ENCODE data around the gene SBNO2.
A peak's percentile ranks its signal among the peaks of the same experiment; 100 is the strongest.
"Not testable (repeated sequence)": the region's sequence is repeated elsewhere in the genome, so short reads cannot be mapped to it uniquely, and the experiment has no call there.

The SBNO2 gene

GRCh38 chr19:1206150-1206863 lies 32.2 kb upstream of the SBNO2 start:
- Histone ChIP-seq H3K9me3 (ENCODE audit: control insufficient read depth, low read length) (no peaks in the 10 kb centered on the region), H3K4me1 (ENCODE audit: control insufficient read depth, insufficient read depth, low read length) (peaks cover 8% of the 10 kb centered on the region), H3K4me3 (ENCODE audit: insufficient read depth, low read depth, low read length) (peak overlapping the region; percentile 72), H3K27me3 (ENCODE audit: control insufficient read depth, insufficient read depth, low read length, poor library complexity, severe bottlenecking) (peaks cover 7% of the 10 kb centered on the region), H3K27ac (ENCODE audit: insufficient read depth, low read depth, low read length, poor library complexity, severe bottlenecking) (no peak overlapping the region), H3K36me3 (ENCODE audit: control insufficient read depth, insufficient read depth, low read length) (no peaks in the 10 kb centered on the region)
- WGBS, 2 experiments = 1% methylated on average over 78 of the region's 78 CpGs

GRCh38 chr19:1205114-1206099 lies 31.3 kb upstream of the SBNO2 start, which contains the start of gene STK11:
Gene STK11, plus strand, starts transcription at chr19:1205778. Its CDS starts 1,136 bp downstream, at chr19:1206914.
- Histone ChIP-seq H3K27me3 (ENCODE audit: control insufficient read depth, insufficient read depth, low read length, poor library complexity, severe bottlenecking) (peaks cover 7% of the 10 kb centered on the region), H3K4me3 (ENCODE audit: insufficient read depth, low read depth, low read length) (peak within 1 kb of the TSS; percentile 72), H3K4me1 (ENCODE audit: control insufficient read depth, insufficient read depth, low read length) (peaks cover 6% of the 10 kb centered on the region), H3K27ac (ENCODE audit: insufficient read depth, low read depth, low read length, poor library complexity, severe bottlenecking) (peak within 1 kb of the TSS; percentile 50), H3K9me3 (ENCODE audit: control insufficient read depth, low read length) (no peaks in the 10 kb centered on the region), H3K36me3 (ENCODE audit: control insufficient read depth, insufficient read depth, low read length) (no peaks in the 10 kb centered on the region)
- WGBS, 2 experiments = 3% methylated on average over 114 of the region's 114 CpGs

DNA sequence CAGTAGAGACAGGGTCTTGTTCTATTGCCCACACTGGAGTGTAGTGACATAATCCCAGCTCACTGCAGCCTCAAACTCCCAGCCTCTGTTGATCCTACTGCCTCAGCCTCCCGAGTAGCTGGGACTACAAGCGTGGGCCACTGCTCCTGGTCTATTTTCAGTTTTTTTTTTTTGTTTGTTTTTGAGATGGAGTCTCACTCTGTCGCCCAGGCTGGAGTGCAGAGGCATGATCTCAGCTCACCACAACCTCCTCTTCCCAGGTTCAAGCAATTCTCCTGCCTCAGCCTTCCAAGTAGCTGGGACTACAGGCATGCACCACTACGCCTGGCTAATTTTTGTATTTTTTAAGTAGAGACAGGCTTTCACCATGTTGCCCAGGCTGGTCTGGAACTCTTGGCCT lies 26.5 kb upstream of the SBNO2 start:
- not testable (repeated sequence) for H3K27ac ChIP-seq (ENCODE audit: insufficient read depth, low read depth, low read length, poor library complexity, severe bottlenecking); H3K27me3 ChIP-seq (ENCODE audit: control insufficient read depth, insufficient read depth, low read length, poor library complexity, severe bottlenecking); H3K9me3 ChIP-seq (ENCODE audit: control insufficient read depth, low read length); H3K4me3 ChIP-seq (ENCODE audit: insufficient read depth, low read depth, low read length); H3K4me1 ChIP-seq (ENCODE audit: control insufficient read depth, insufficient read depth, low read length); H3K36me3 ChIP-seq (ENCODE audit: control insufficient read depth, insufficient read depth, low read length)
- 87 to 90% methylated on average over 4 of the region's 4 CpGs for WGBS, 2 experiments

DNA sequence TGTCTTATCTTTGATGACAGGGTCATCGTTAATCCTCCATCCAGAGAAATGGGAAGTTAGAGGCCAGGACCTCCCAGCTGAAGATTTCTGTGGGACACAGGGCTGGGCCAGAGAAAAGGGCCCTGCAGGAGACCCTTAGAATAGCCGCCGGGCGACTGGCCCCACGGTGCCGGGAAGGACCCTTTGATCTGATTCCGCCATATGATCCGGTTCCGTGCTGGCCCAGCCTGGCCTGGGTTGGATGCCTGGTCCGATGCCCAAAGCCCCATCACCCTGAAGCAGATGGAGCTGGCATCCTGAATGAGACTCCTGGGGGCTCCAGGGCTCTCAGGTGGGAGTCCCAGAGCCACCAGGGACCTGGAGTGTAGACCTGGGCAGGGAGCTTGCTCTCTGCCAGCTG lies 25.5 kb upstream of the SBNO2 start:
- no peak overlapping the region for H3K4me3 ChIP-seq (ENCODE audit: insufficient read depth, low read depth, low read length)
- WGBS, 2 experiments = 84 to 86% methylated on average over 10 of the region's 10 CpGs
- no peaks in the 10 kb centered on the region for H3K27me3 ChIP-seq (ENCODE audit: control insufficient read depth, insufficient read depth, low read length, poor library complexity, severe bottlenecking)
- H3K36me3 ChIP-seq (ENCODE audit: control insufficient read depth, insufficient read depth, low read length) = no peaks in the 10 kb centered on the region
- no peaks in the 10 kb centered on the region for H3K9me3 ChIP-seq (ENCODE audit: control insufficient read depth, low read length)
- no peaks in the 10 kb centered on the region for H3K4me1 ChIP-seq (ENCODE audit: control insufficient read depth, insufficient read depth, low read length)
- H3K27ac ChIP-seq (ENCODE audit: insufficient read depth, low read depth, low read length, poor library complexity, severe bottlenecking) = no peak overlapping the region

DNA sequence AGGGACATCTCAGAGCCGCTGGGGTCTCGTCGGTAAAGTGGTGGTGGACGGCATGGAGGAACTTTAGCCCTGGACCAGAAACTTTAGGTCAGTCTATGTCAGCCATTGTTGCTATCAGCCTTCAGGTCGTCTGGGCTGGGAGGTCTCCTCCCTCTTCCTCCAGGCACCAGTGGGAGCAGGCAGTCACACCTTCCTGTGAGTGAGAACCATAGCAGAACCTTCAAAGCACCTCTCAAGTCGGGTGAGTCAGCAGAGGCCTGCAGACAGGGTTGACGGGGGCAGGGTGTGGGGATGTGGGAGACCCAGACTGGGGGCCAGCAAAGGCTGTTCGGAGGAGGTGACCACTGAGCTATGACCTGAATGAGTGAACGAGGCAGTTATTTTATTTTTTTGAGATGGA lies 15.4 kb upstream of the SBNO2 start:
- 83 to 85% methylated on average over 9 of the region's 9 CpGs for WGBS, 2 experiments
- no peaks in the 10 kb centered on the region for H3K36me3 ChIP-seq (ENCODE audit: control insufficient read depth, insufficient read depth, low read length)
- no peak overlapping the region for H3K27ac ChIP-seq (ENCODE audit: insufficient read depth, low read depth, low read length, poor library complexity, severe bottlenecking)
- H3K27me3 ChIP-seq (ENCODE audit: control insufficient read depth, insufficient read depth, low read length, poor library complexity, severe bottlenecking) = no peaks in the 10 kb centered on the region
- H3K9me3 ChIP-seq (ENCODE audit: control insufficient read depth, low read length) = no peaks in the 10 kb centered on the region
- H3K4me1 ChIP-seq (ENCODE audit: control insufficient read depth, insufficient read depth, low read length) = no peaks in the 10 kb centered on the region
- H3K4me3 ChIP-seq (ENCODE audit: insufficient read depth, low read depth, low read length) = no peak overlapping the region

- Histone ChIP-seq H3K27me3 (ENCODE audit: control insufficient read depth, insufficient read depth, low read length, poor library complexity, severe bottlenecking) (no peaks in the 10 kb centered on the region), H3K27ac (ENCODE audit: insufficient read depth, low read depth, low read length, poor library complexity, severe bottlenecking) (no peak overlapping the region), H3K36me3 (ENCODE audit: control insufficient read depth, insufficient read depth, low read length) (no peaks in the 10 kb centered on the region), H3K4me1 (ENCODE audit: control insufficient read depth, insufficient read depth, low read length) (no peaks in the 10 kb centered on the region), H3K4me3 (ENCODE audit: insufficient read depth, low read depth, low read length) (no peak overlapping the region), H3K9me3 (ENCODE audit: control insufficient read depth, low read length) (no peaks in the 10 kb centered on the region)
- WGBS, 2 experiments = 84 to 88% methylated on average over 19 of the region's 19 CpGs
These were observed 9.6 kb upstream of the SBNO2 start for GRCh38 chr19:1183543-1184172.

- 88 to 93% methylated on average over 11 of the region's 11 CpGs for WGBS, 2 experiments
- H3K4me1 ChIP-seq (ENCODE audit: control insufficient read depth, insufficient read depth, low read length) = no peaks in the 10 kb centered on the region
- H3K36me3 ChIP-seq (ENCODE audit: control insufficient read depth, insufficient read depth, low read length) = no peaks in the 10 kb centered on the region
- no peak overlapping the region for H3K27ac ChIP-seq (ENCODE audit: insufficient read depth, low read depth, low read length, poor library complexity, severe bottlenecking)
- H3K9me3 ChIP-seq (ENCODE audit: control insufficient read depth, low read length) = no peaks in the 10 kb centered on the region
- H3K27me3 ChIP-seq (ENCODE audit: control insufficient read depth, insufficient read depth, low read length, poor library complexity, severe bottlenecking) = no peaks in the 10 kb centered on the region
- H3K4me3 ChIP-seq (ENCODE audit: insufficient read depth, low read depth, low read length) = no peak overlapping the region
These were observed 8.7 kb upstream of the SBNO2 start for GRCh38 chr19:1182727-1183126.

DNA sequence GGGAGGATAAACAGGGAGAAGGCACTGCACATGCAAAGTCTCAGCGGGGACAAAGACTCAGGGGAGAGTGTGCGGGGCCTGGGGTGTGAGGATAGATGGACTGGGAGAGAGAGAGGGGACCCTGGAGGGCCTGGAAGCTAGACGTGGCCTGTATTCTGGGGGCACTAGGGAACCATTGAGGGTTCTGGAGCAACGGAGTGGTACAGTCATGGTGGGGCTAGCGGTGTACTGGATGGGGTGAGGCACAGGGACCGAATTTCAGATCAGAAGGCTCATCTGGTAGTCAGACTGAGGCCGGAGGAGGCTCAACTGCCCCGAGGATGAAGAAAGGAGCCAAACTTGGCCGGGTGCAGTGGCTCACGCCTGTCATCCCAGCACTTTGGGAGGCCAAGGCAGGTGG lies 8.0 kb upstream of the SBNO2 start:
- no peak overlapping the region for H3K4me3 ChIP-seq (ENCODE audit: insufficient read depth, low read depth, low read length)

DNA sequence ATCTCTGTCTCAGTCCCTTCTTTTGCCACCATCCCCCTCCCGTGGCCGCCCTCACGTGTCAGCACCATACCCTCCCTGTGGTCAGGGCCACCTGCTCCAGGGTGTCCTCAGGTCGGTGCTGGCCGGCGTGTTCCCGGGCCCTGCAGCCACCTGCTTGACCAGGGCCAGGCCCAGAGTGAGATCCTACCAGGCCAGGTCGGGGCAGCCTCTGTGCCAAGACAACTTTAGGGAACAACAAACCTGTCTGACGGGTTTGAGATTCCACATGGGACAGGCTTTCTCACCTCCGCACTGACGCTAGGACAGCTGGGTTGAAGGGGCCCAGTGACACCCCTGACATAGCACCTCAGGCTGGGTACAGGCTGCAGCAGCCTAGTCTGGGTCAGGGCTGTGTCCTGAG lies 7.5 kb upstream of the SBNO2 start:
- no peak overlapping the region for H3K27ac ChIP-seq (ENCODE audit: insufficient read depth, low read depth, low read length, poor library complexity, severe bottlenecking)
- H3K4me1 ChIP-seq (ENCODE audit: control insufficient read depth, insufficient read depth, low read length) = no peaks in the 10 kb centered on the region
- H3K9me3 ChIP-seq (ENCODE audit: control insufficient read depth, low read length) = no peaks in the 10 kb centered on the region
- no peak overlapping the region for H3K4me3 ChIP-seq (ENCODE audit: insufficient read depth, low read depth, low read length)
- H3K36me3 ChIP-seq (ENCODE audit: control insufficient read depth, insufficient read depth, low read length) = no peaks in the 10 kb centered on the region
- 92% methylated on average over 11 of the region's 11 CpGs for WGBS, 2 experiments
- H3K27me3 ChIP-seq (ENCODE audit: control insufficient read depth, insufficient read depth, low read length, poor library complexity, severe bottlenecking) = no peaks in the 10 kb centered on the region

More for the DNA sequence above, 8.0 kb upstream of the SBNO2 start:
- no peaks in the 10 kb centered on the region for H3K36me3 ChIP-seq (ENCODE audit: control insufficient read depth, insufficient read depth, low read length)
- no peaks in the 10 kb centered on the region for H3K27me3 ChIP-seq (ENCODE audit: control insufficient read depth, insufficient read depth, low read length, poor library complexity, severe bottlenecking)
- H3K27ac ChIP-seq (ENCODE audit: insufficient read depth, low read depth, low read length, poor library complexity, severe bottlenecking) = no peak overlapping the region
- whole genome bisulfite sequencing, 2 experiments = 93 to 94% methylated on average over 10 of the region's 10 CpGs
- H3K9me3 ChIP-seq (ENCODE audit: control insufficient read depth, low read length) = no peaks in the 10 kb centered on the region
- no peaks in the 10 kb centered on the region for H3K4me1 ChIP-seq (ENCODE audit: control insufficient read depth, insufficient read depth, low read length)
